Esophagus squamous epithelium (tissue), 5 donors: ENCODE results near the gene DPM1. TPM values are rescaled to one million over a fixed set of nuclear protein-coding genes. Genes with fewer than 3 reads are reported as not detected.
A peak's percentile ranks its signal among the peaks of the same experiment; 100 is the strongest.

Experiments used
- DNase-seq: peaks from one replicate; lab custom pipeline; 2025; lab: John Stamatoyannopoulos, UW
- H3K27ac ChIP-seq, 4 donors: fragments of 200-600 bp; sonication (generic); one replicate each; pipeline ENCODE4 v1.5.1; 2016 to 2019; ENCODE audit warnings: mild to moderate bottlenecking in 1 of 4
- H3K27me3 ChIP-seq, 4 donors: fragments of 200-600 bp; sonication (generic); 1 replicate in 3 of 4; 2 replicates in 1 of 4; pipeline versions ENCODE4 v1.5.1 to v1.6.0; 2017 to 2021; ENCODE audit warnings: antibody characterized with exemption in 1 of 4
- H3K36me3 ChIP-seq, 3 donors: fragments of 200-600 bp; sonication (generic); one replicate each; pipeline ENCODE4 v1.5.1; 2016 to 2019
- H3K4me1 ChIP-seq, 3 donors: fragments of 200-600 bp; sonication (generic); one replicate each; pipeline ENCODE4 v1.5.1; 2017 to 2019
- H3K4me3 ChIP-seq, 4 donors: fragments of 200-600 bp; sonication (generic); 1 replicate in 3 of 4; 2 replicates in 1 of 4; pipeline ENCODE4 v1.5.1; 2016 to 2019; ENCODE audit warnings: mild to moderate bottlenecking in 2 of 4, moderate library complexity in 1 of 4
- H3K9me3 ChIP-seq, 3 donors: fragments of 200-600 bp; sonication (generic); one replicate each; pipeline ENCODE4 v1.5.1; 2016 to 2019
- CTCF ChIP-seq, 6 experiments: fragments of 450-650 bp in 4 of 6; fragments of 200-600 bp in 2 of 6; sonication (generic) in 2 of 6; IDR thresholded peaks; one replicate each; pipeline ENCODE4 v1.5.1; 2016 to 2019; ENCODE audit warnings: antibody characterized with exemption in 6 of 6, mild to moderate bottlenecking in 4 of 6, moderate library complexity in 4 of 6
- POLR2A ChIP-seq, 4 donors: fragments of 450-650 bp; IDR thresholded peaks; one replicate each; pipeline ENCODE4 v1.6.1; 2017; ENCODE audit warnings: antibody characterized with exemption in 4 of 4, mild to moderate bottlenecking in 4 of 4, moderate library complexity in 3 of 4
- WGBS, 2 donors: methylation state at CpG; one replicate each; pipeline ENCODE4 v1.1.5; 2018; 5-methylcytosine and 5-hydroxymethylcytosine counted together
- intact Hi-C: fragments of 100-400 bp; cut with DNase I; formaldehyde crosslinking; loops from one replicate; pipeline ENCODE4 v1.15.0; 2022
- total RNA-seq, 4 donors: library from RNA; depleted of rRNA; stranded (reverse); fragments of >200 nt; gene quantifications; one replicate each; pipeline ENCODE4 v1.1.0, GENCODE V29; 2016
- donor health status: DM: yes; HTN: yes; CAD: no.

Gene DPM1
- total RNA-seq, 4 donors from 2014 or later, result 28.7 to 62.0 (median 57.0) TPM

GRCh38 chr20:50930976-50931305 is 27.4 kb downstream of the DPM1 start:
- Histone ChIP-seq H3K36me3 (peaks cover 0 to 46% (median 9%) of the 10 kb centered on the region in 3 donors), H3K27ac (peak overlapping the region; percentile 99), H3K4me1 (peaks cover 13 to 50% (median 22%) of the 10 kb centered on the region in 3 donors), H3K27me3 (no peaks in the 10 kb centered on the region), H3K9me3 (no peaks in the 10 kb centered on the region), H3K4me3 (peak overlapping the region; percentile 60 to 91 (median 87))
- TF ChIP-seq CTCF (IDR thresholded peaks at IDR 0.05) (no peak), POLR2A (IDR thresholded peaks at IDR 0.05) (no peak)
- 0% methylated on average over 13 of the region's 45 CpGs; no CpG with 5 or more reads in 1 of the 2 donors for WGBS, 2 donors
- intact Hi-C loops, result loop anchor here (5.0 kb wide), 1 partner anchor 134 kb away; the partner anchor contains the start of gene BCAS4
- no peak for DNase-seq

DNA sequence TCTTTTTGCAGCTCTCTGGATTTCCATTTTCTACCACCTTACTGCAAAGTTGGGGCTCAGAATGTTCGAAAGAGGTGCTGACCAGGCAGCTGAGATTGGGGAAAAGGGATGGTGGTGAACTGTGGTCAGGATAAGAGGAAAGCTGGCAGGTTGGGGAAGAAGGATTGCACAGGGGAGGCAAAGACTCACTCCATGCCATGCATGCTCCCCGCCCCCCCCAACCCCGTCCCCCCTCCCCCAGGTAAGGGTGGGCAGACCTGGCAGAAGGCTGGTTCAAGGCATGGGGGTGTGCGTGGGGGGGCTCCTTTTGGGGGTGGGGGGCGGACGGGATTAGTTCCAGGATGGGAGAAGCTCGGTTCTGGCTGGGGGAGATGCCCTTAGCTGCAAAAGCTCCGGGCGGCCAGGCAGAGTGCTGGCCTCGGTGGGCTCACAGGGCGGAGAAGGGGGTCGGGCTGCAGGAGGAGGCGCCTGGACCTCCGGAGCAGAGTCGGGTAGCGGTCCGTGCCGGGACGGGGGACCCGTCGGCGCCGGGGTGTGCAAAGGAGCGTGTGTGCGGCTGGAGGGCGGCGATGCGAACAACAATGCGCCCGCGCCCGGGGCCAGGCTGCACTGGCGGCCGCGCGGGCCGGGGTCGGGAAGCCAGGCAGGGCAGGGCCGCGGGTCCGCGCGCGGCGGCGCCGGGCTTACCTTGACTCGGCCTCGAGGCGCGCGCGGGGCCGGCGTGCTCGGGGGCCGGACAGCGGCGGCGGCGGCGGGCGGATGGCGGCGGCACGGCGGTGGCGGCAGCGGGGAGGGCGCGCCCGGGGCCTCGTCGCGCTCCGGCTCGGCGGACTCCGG is 28.0 kb downstream of the DPM1 start:
- peaks cover 0 to 45% (median 6%) of the 10 kb centered on the region in 3 donors for H3K36me3 ChIP-seq
- peak overlapping the region; percentile 99 for H3K27ac ChIP-seq
- TF ChIP-seq CTCF (IDR thresholded peaks at IDR 0.05), result no peak
- TF ChIP-seq POLR2A (IDR thresholded peaks at IDR 0.05), result no peak
- H3K4me1 ChIP-seq, result peaks cover 13 to 56% (median 27%) of the 10 kb centered on the region in 3 donors
- DNase-seq, result no peak
- H3K9me3 ChIP-seq, result no peaks in the 10 kb centered on the region
- H3K4me3 ChIP-seq, result peak overlapping the region; percentile 84 to 91 (median 89)
- intact Hi-C loops, result loop anchor here (5.0 kb wide), 1 partner anchor 133 kb away; the partner anchor contains the start of gene BCAS4
- 0% methylated on average over 2 of the region's 79 CpGs for WGBS, 2 donors
- H3K27me3 ChIP-seq, result no peaks in the 10 kb centered on the region

GRCh38 chr20:50929299-50930138 is 28.8 kb downstream of the DPM1 start:
- H3K27ac ChIP-seq, result peak overlapping the region; percentile 90 to 99 (median 99)
- peaks cover 13 to 64% (median 27%) of the 10 kb centered on the region in 3 donors for H3K4me1 ChIP-seq
- peaks cover 0 to 37% (median 3%) of the 10 kb centered on the region in 3 donors for H3K36me3 ChIP-seq
- H3K4me3 ChIP-seq, result peak overlapping the region; percentile 84 to 91 (median 89)
- no peaks in the 10 kb centered on the region for H3K9me3 ChIP-seq
- WGBS, 2 donors, result 4 to 8% methylated on average over 10 to 13 of the region's 13 CpGs
- intact Hi-C loops, result loop anchor here (5.0 kb wide), 1 partner anchor 132 kb away; the partner anchor contains the start of gene BCAS4
- DNase-seq, result peak; percentile 77
- no peaks in the 10 kb centered on the region for H3K27me3 ChIP-seq
- TF ChIP-seq CTCF (IDR thresholded peaks at IDR 0.05) (peak; percentile 81 to 97 (median 91)), POLR2A (IDR thresholded peaks at IDR 0.05) (no peak)

- peaks cover 0 to 35% (median 0%) of the 10 kb centered on the region in 3 donors for H3K36me3 ChIP-seq
- intact Hi-C loops, result no loop called here
- H3K9me3 ChIP-seq, result no peaks in the 10 kb centered on the region
- peak overlapping the region; percentile 61 to 99 (median 94) for H3K27ac ChIP-seq
- WGBS, 2 donors, result 61 to 69% methylated on average over 5 of the region's 5 CpGs
- H3K4me1 ChIP-seq, result peaks cover 13 to 74% (median 37%) of the 10 kb centered on the region in 3 donors
- H3K4me3 ChIP-seq, result peak overlapping the region in 2 of 4 donors; percentile 84 to 90
- H3K27me3 ChIP-seq, result no peaks in the 10 kb centered on the region
- no peak for DNase-seq
- TF ChIP-seq POLR2A (IDR thresholded peaks at IDR 0.05), result no peak
- peak in 1 of 6 experiments; percentile 28 for TF ChIP-seq CTCF (IDR thresholded peaks at IDR 0.05)
Measured at GRCh38 chr20:50928469-50928868, 29.9 kb downstream of the DPM1 start.
